ENCODE results near the gene PIAS2.
A peak's percentile ranks its signal among the peaks of the same experiment; 100 is the strongest.

PIAS2 gene

DNA sequence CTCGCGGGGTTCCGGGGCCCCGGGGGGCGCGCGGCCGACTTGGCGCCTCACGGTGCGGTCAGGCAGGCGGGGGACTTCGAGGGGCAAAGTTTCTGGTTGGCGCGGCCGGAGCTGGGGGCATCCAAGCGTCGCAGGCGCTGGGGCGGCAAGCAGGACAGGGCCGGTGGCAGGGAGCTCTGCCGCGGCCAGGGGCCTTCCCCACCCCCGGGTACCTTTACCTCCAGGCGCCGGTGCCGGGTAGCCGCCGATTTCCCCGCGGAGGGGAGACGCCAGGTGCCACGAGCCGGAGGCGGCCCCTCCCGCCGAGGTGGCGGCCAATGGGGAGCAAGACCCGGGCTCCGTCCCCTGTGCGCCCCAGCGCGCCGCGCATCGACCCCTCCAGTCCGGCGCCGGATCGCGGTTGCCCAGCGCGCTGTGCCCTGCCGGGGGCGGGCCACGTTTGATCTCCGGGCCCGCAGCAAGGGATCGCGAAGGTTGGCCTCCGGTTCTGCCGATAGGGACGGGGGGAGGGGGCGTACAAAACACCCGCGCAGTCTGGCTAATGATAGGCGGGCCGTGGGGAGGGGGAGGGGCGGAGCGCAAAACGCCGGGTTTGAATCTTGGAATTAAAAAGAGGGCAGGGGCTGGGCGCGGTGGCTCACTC, 160.6 kb downstream of the PIAS2 start, which contains the start of gene ST8SIA5:
Gene ST8SIA5 (minus strand): TSS at position 495 of the 643 bp plus-strand sequence. CDS start 545 bp downstream, outside the sequence.
- DNase-seq, result no peak

GRCh38 chr18:46756025-46756558, 161.2 kb downstream of the PIAS2 start:
- DNase-seq, result no peak

GRCh38 chr18:46755315-46756024, 161.8 kb downstream of the PIAS2 start:
- DNase-seq, result no peak

- DNase-seq, result no peak
Measured at GRCh38 chr18:46754661-46755292, 162.5 kb downstream of the PIAS2 start.

GRCh38 chr18:46754188-46754587, 163.1 kb downstream of the PIAS2 start:
- DNase-seq, result peak; percentile 7
